Muscle of arm (tissue), 12 donors: ENCODE results near the gene AGL. TPM values are rescaled to one million over a fixed set of nuclear protein-coding genes. Genes with fewer than 3 reads are reported as not detected.
A peak's percentile ranks its signal among the peaks of the same experiment; 100 is the strongest.
"Not testable (repeated sequence)": the region's sequence is repeated elsewhere in the genome, so short reads cannot be mapped to it uniquely, and the experiment has no call there.

Experiments
- DNase-seq: peaks from one replicate; pipeline ENCODE4 v3.0.0-alpha.2; 2013
- polyA plus RNA-seq, 12 donors: library from polyadenylated mRNA; unstranded; fragments of 120-200 nt; gene quantifications; one replicate each; pipeline ENCODE4 v1.2.1, GENCODE V29; 2013; ENCODE audit not compliant: insufficient read length in 12 of 12

AGL gene
- polyA plus RNA-seq, 12 donors: 76.1 to 328 (median 232) TPM

- DNase-seq: no peak
Observed at GRCh38 chr1:99935534-99935933, 85.4 kb downstream of the AGL start.

GRCh38 chr1:99936071-99936470, 85.9 kb downstream of the AGL start:
- DNase-seq: no peak

- no peak for DNase-seq
Observed at GRCh38 chr1:99942723-99943122, 92.6 kb downstream of the AGL start.

- DNase-seq: peak; percentile 36
Observed at GRCh38 chr1:99943223-99943794, 93.1 kb downstream of the AGL start.

- DNase-seq: no peak
Observed at GRCh38 chr1:99944192-99944591, 94.0 kb downstream of the AGL start.

GRCh38 chr1:99945174-99945573, 95.0 kb downstream of the AGL start:
- DNase-seq: no peak

GRCh38 chr1:99950486-99950885, 100.3 kb downstream of the AGL start:
- DNase-seq: no peak

- DNase-seq: no peak
Observed at GRCh38 chr1:99952522-99952921, 102.4 kb downstream of the AGL start.

GRCh38 chr1:99955375-99955774, 105.2 kb downstream of the AGL start:
- DNase-seq: no peak

- DNase-seq: peak; percentile 47
Observed at GRCh38 chr1:99956755-99957154, 106.6 kb downstream of the AGL start.

- no peak for DNase-seq
Observed at GRCh38 chr1:99957818-99958217, 107.7 kb downstream of the AGL start.

- not testable (repeated sequence) for DNase-seq
Observed at GRCh38 chr1:99959189-99959705, 109.1 kb downstream of the AGL start.

GRCh38 chr1:99960260-99960659, 110.1 kb downstream of the AGL start:
- not testable (repeated sequence) for DNase-seq

- no peak for DNase-seq
Observed at GRCh38 chr1:99963041-99963795, 113.1 kb downstream of the AGL start.

GRCh38 chr1:99964806-99965205, 114.6 kb downstream of the AGL start:
- DNase-seq: no peak

- no peak for DNase-seq
Observed at GRCh38 chr1:99965646-99966375, 115.7 kb downstream of the AGL start.

- DNase-seq: no peak
Observed at GRCh38 chr1:99968214-99968613, 118.1 kb downstream of the AGL start.

GRCh38 chr1:99969260-99969728, 119.1 kb downstream of the AGL start:
- DNase-seq: no peak

- DNase-seq: peak; percentile 79
Observed at GRCh38 chr1:99969729-99970621, 119.8 kb downstream of the AGL start, which contains the start of gene SLC35A3. SLC35A3 (plus strand) TSS chr1:99969996; CDS start chr1:99993555, 23,559 bp downstream.

- DNase-seq: peak; percentile 8
Observed at GRCh38 chr1:99970713-99971255, 120.6 kb downstream of the AGL start.

- DNase-seq: not testable (repeated sequence)
Observed at GRCh38 chr1:99972066-99972465, 121.9 kb downstream of the AGL start.
